ENCODE data around the gene MMRN1.
A peak's percentile ranks its signal among the peaks of the same experiment; 100 is the strongest.
"Not testable (repeated sequence)": the region's sequence is repeated elsewhere in the genome, so short reads cannot be mapped to it uniquely, and the experiment has no call there.

MMRN1 gene

GRCh38 chr4:89889289-89889688 is 5.4 kb upstream of the MMRN1 start:
- no peak for TF ChIP-seq CTCF (IDR thresholded peaks at IDR 0.05; ENCODE audit: low read depth, low read length)
- no peaks in the 10 kb centered on the region; the same call in none of the 2 replicates for H3K27me3 ChIP-seq
- no peak overlapping the region for H3K4me3 ChIP-seq (ENCODE audit: low read depth, low read length)
- H3K4me1 ChIP-seq = no peaks in the 10 kb centered on the region
- no peaks in the 10 kb centered on the region for H3K9me3 ChIP-seq
- H3K36me3 ChIP-seq = no peaks in the 10 kb centered on the region
- DNase-seq = no peak

GRCh38 chr4:89897867-89898266 is 3.2 kb downstream of the MMRN1 start:
- Histone ChIP-seq H3K9me3 (no peaks in the 10 kb centered on the region), H3K36me3 (no peaks in the 10 kb centered on the region), H3K4me1 (no peaks in the 10 kb centered on the region; the same call in 1 of the 2 replicates), H3K4me3 (ENCODE audit: low read depth, low read length) (no peak overlapping the region), H3K27me3 (no peaks in the 10 kb centered on the region)
- no peak for DNase-seq
- no peak for TF ChIP-seq CTCF (IDR thresholded peaks at IDR 0.05; ENCODE audit: low read depth, low read length)

GRCh38 chr4:89898304-89898716 is 3.7 kb downstream of the MMRN1 start:
- no peaks in the 10 kb centered on the region for H3K9me3 ChIP-seq
- no peak for TF ChIP-seq CTCF (IDR thresholded peaks at IDR 0.05; ENCODE audit: low read depth, low read length)
- H3K4me3 ChIP-seq (ENCODE audit: low read depth, low read length) = no peak overlapping the region
- no peaks in the 10 kb centered on the region for H3K27me3 ChIP-seq
- no peak for DNase-seq
- H3K4me1 ChIP-seq = no peaks in the 10 kb centered on the region; the same call in 1 of the 2 replicates
- H3K36me3 ChIP-seq = no peaks in the 10 kb centered on the region

- Histone ChIP-seq H3K4me1 (no peaks in the 10 kb centered on the region; the same call in 1 of the 2 replicates), H3K4me3 (ENCODE audit: low read depth, low read length) (no peak overlapping the region), H3K9me3 (no peaks in the 10 kb centered on the region), H3K36me3 (no peaks in the 10 kb centered on the region), H3K27me3 (no peaks in the 10 kb centered on the region)
- no peak for DNase-seq
- TF ChIP-seq CTCF (IDR thresholded peaks at IDR 0.05; ENCODE audit: low read depth, low read length) = no peak
Observed at GRCh38 chr4:89899152-89899551, 4.5 kb downstream of the MMRN1 start.

- Histone ChIP-seq H3K9me3 (no peaks in the 10 kb centered on the region), H3K36me3 (no peaks in the 10 kb centered on the region), H3K4me3 (ENCODE audit: low read depth, low read length) (no peak overlapping the region), H3K27me3 (no peaks in the 10 kb centered on the region), H3K4me1 (no peaks in the 10 kb centered on the region)
- no peak for TF ChIP-seq CTCF (IDR thresholded peaks at IDR 0.05; ENCODE audit: low read depth, low read length)
- DNase-seq = no peak
Observed at GRCh38 chr4:89899854-89900253, 5.2 kb downstream of the MMRN1 start.

- not testable (repeated sequence) for H3K4me3 ChIP-seq (ENCODE audit: low read depth, low read length); H3K9me3 ChIP-seq; H3K4me1 ChIP-seq; H3K36me3 ChIP-seq; H3K27me3 ChIP-seq
- peak; percentile 54 for DNase-seq
- TF ChIP-seq CTCF (IDR thresholded peaks at IDR 0.05; ENCODE audit: low read depth, low read length) = peak; percentile 88
Observed at GRCh38 chr4:89901808-89902431, 7.3 kb downstream of the MMRN1 start.

Data from BE2C (cell line).